PFSK-1 (cell line): Measurements from ENCODE around the gene MAP3K6.

Experiments used
- REST ChIP-seq, 2 experiments: IDR thresholded peaks; 2 replicates each; pipeline versions ENCODE4 v1.6.1 to v1.8.0; 2011 to 2012; ENCODE audit warnings: low read depth in 2 of 2, low read length in 2 of 2, control low read depth in 1 of 2, inconsistent platforms in 1 of 2, mild to moderate bottlenecking in 1 of 2, moderate library complexity in 1 of 2; ENCODE audit not compliant: insufficient read depth in 1 of 2
- TAF1 ChIP-seq: IDR thresholded peaks from 2 replicates; pipeline ENCODE4 v1.6.1; 2012; ENCODE audit warnings: low read length, control low read depth, borderline replicate concordance; ENCODE audit not compliant: insufficient read depth

- TF ChIP-seq REST (IDR thresholded peaks at IDR 0.05; ENCODE audit: insufficient read depth in 1 of 2, low read depth in 2 of 2, low read length in 2 of 2), result no peak
- no peak for TF ChIP-seq TAF1
These were observed 30.3 kb upstream of the MAP3K6 start for GRCh38 chr1:27397110-27397509.
